ENCODE results near the gene F12.
A peak's percentile ranks its signal among the peaks of the same experiment; 100 is the strongest.
"Not testable (repeated sequence)": the region's sequence is repeated elsewhere in the genome, so short reads cannot be mapped to it uniquely, and the experiment has no call there.

The F12 gene

GRCh38 chr5:177367323-177367848 is 42.0 kb downstream of the F12 start:
- no peak for DNase-seq

- peak; percentile 28 for DNase-seq
These were observed 42.6 kb downstream of the F12 start for GRCh38 chr5:177366528-177367322.

DNA sequence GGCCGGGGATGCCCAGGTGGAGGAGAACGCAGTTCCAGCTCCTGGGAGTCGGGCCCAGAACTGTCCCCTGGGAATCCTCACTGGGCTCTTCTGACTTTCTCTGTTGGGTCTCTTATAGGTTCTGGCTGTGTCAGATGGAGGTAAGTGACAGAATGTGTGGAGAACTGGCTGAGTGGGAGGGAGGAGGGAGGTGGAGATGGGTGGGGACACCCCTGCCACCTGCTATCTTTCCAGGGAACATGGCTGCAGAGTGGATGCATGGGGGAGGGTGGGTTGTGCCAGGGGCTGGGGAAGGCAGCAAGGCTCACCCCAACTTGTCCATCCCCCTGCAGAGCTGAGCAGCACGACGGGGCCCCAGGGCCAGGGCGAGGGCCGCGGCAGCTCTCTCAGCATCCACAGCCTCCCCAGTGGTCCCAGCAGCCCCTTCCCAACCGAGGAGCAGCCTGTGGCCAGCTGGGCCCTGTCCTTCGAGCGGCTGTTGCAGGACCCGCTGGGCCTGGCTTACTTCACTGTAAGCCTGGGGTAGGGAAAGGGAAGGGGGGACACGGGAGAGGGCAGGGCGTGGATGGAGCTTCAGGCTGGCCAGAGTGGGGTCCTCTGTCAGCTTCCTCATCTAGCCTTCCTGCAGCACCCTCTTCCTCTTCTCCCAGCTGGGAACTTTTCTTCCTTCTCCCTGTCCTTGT is 43.4 kb downstream of the F12 start:
- no peak for DNase-seq

- DNase-seq: peak; percentile 59
These were observed 45.0 kb downstream of the F12 start for GRCh38 chr5:177364159-177364962.

GRCh38 chr5:177363565-177363964 is 45.8 kb downstream of the F12 start:
- DNase-seq: no peak

- DNase-seq: peak; percentile 74
These were observed 46.5 kb downstream of the F12 start for GRCh38 chr5:177362610-177363507.

DNA sequence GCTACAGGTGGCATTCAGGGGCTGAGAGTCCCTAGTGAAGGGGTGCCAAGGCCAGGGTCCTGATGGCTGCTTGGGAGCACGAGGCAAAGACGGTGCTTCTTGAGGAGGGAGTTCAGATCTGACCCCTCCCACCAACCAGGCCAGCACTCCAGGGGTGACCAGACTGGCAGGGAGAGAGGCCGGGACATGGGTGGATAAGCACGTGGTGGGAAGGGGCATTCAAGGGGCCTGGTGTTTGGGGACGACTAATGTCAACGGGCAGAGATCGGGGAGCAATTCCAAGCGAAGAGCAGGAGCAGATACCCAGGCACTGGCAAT is 47.1 kb downstream of the F12 start:
- no peak for DNase-seq

DNA sequence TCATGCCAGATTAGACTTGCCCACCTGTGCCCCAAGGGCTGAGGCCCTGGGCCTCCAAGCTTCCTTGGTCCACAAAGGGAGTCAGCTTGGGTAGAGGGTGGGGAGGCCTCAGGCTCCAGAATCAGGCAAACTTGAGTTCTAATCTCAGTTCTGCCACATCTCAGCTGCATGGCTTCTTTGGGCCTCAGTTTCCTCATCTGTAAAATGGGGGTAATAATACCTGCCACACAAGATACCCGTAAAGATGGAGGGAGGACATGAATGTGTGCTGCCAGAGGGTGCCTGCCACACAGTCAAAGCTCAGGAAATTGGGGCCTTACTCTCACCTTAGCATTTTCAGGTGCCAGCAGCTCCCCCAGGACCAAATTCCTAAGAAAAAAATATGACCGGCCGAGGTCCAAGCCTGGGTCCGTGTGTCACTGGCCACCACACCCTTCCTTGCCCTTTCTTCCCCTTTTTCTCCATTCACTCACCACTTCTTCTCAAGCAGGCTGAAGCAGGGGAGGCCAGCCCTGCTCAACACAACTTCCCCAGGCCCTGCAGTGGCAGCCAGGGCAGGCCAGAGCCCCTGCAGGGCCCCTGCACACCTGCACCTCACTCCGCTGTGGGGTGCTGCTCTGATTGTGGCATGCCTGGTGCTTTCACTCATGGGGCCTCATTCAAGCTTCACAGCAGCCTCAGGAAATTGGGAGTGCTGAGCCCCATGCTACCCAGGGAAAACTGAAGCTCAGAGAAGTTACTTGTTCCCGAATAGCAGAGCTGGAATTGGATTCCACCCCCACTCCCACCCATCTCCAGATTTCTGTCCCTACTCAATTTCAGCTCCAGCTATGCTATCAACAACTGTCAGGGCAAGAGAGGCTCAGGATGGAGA is 47.7 kb downstream of the F12 start:
- DNase-seq: peak; percentile 40

- DNase-seq: not testable (repeated sequence)
These were observed 48.6 kb downstream of the F12 start for GRCh38 chr5:177360740-177361139.

- DNase-seq: no peak
These were observed 49.5 kb downstream of the F12 start for GRCh38 chr5:177359860-177360259.

- no peak for DNase-seq
These were observed 49.9 kb downstream of the F12 start for GRCh38 chr5:177359451-177359851.

GRCh38 chr5:177358370-177358819 is 51.0 kb downstream of the F12 start:
- no peak for DNase-seq

- DNase-seq: peak; percentile 64
These were observed 51.7 kb downstream of the F12 start, which contains the start of gene RGS14 for GRCh38 chr5:177357459-177358351. Gene RGS14, plus strand, starts transcription at chr5:177357924. Its CDS starts 101 bp downstream, at chr5:177358025.

DNA sequence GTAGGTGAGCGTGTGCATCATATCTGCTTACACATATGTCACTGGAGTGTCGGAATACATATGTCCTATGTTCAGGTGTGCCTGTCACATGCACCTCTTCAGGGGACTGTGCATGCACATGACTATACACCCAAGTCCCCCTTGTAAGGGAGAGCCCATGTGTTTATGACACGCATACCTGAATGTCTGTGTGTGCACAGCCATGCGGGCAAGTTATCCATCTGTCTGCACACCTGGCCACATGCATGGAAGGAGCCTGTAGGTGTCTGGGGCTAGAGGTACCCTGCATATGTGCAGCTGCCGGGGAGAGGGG is 52.3 kb downstream of the F12 start:
- no peak for DNase-seq

- no peak for DNase-seq
These were observed 52.6 kb downstream of the F12 start for GRCh38 chr5:177356746-177357145.

DNA sequence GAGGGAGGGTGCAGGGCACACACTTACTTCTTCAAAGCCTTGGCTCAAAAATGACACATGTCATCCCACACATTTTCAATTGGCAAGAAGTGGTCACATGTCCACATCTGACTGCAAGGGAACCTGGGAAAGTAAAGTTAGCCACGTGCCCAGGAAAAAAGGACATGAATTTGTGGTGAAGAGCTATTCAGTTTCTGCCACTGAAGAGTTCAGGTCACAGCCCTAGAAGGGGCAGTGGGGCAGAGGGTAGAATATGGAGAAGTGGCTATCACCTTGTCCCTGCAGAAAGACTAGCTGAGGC is 53.5 kb downstream of the F12 start:
- DNase-seq: no peak

- DNase-seq: no peak
These were observed 54.0 kb downstream of the F12 start for GRCh38 chr5:177355162-177355867.

DNA sequence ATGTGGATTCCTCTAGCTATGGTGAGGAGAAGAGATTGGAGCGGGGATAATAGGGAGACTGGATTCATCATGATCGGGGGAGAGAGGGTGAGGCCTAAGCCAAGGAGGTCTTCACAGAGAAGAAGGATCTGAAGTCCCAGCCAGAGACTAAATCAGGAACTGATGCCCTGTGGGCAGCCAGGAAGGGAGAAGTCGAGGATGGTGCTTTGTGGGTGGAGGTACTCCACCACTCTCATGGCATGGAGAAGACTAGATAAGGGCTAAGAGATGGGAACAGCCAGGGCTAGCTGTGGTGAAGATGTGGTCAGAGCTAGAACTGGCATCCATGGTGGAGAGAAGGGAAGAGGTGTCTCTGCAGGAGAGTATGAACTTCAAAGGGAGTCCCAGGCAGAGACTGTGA is 54.7 kb downstream of the F12 start:
- DNase-seq: no peak

GRCh38 chr5:177354256-177354655 is 55.1 kb downstream of the F12 start:
- no peak for DNase-seq

- no peak for DNase-seq
These were observed 56.3 kb downstream of the F12 start for GRCh38 chr5:177353093-177353492.
